ENCODE measurements around the gene IL1RAPL1.

Gene IL1RAPL1

DNA sequence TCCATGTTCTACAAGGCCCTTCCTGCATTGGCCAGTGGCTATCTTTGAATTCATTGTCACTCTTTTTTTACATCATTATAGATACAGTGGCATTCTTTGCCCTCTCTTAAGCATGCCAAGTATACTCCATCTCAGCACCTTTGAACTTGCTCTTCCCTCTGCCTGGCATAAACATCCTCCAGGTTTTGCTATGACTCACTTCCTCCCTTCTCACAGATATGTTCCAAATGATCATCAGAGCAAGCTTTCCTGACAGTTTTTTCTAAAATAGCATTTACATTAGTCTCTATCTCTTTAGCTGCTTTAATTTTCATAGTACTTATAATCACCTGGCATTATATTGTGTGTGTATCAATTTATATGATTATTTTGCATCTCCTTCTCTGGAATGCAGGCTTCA is 1074.9 kb downstream of the IL1RAPL1 start:
- TF ChIP-seq, protein P1, sequence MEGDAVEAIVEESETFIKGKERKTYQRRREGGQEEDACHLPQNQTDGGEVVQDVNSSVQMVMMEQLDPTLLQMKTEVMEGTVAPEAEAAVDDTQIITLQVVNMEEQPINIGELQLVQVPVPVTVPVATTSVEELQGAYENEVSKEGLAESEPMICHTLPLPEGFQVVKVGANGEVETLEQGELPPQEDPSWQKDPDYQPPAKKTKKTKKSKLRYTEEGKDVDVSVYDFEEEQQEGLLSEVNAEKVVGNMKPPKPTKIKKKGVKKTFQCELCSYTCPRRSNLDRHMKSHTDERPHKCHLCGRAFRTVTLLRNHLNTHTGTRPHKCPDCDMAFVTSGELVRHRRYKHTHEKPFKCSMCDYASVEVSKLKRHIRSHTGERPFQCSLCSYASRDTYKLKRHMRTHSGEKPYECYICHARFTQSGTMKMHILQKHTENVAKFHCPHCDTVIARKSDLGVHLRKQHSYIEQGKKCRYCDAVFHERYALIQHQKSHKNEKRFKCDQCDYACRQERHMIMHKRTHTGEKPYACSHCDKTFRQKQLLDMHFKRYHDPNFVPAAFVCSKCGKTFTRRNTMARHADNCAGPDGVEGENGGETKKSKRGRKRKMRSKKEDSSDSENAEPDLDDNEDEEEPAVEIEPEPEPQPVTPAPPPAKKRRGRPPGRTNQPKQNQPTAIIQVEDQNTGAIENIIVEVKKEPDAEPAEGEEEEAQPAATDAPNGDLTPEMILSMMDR (conservative IDR thresholded peaks at IDR 0.05; ENCODE audit: low read length): no peak
- DNase-seq (ENCODE audit: low read depth): peak; percentile 41
- H3K4me3 ChIP-seq (ENCODE audit: low read length): no peak overlapping the region

- DNase-seq (ENCODE audit: low read depth): peak; percentile 86
- H3K4me3 ChIP-seq (ENCODE audit: low read length): no peak overlapping the region
- TF ChIP-seq, protein P1 (conservative IDR thresholded peaks at IDR 0.05; ENCODE audit: low read length): no peak
Observed at GRCh38 chrX:29662759-29663503, 1075.7 kb downstream of the IL1RAPL1 start.

GRCh38 chrX:29665532-29665931 is 1078.3 kb downstream of the IL1RAPL1 start:
- TF ChIP-seq, protein P1 (conservative IDR thresholded peaks at IDR 0.05; ENCODE audit: low read length): no peak
- DNase-seq (ENCODE audit: low read depth): no peak
- no peak overlapping the region for H3K4me3 ChIP-seq (ENCODE audit: low read length)

- no peak overlapping the region for H3K4me3 ChIP-seq (ENCODE audit: low read length)
- TF ChIP-seq, protein P1 (conservative IDR thresholded peaks at IDR 0.05; ENCODE audit: low read length): no peak
- peak; percentile 52 for DNase-seq (ENCODE audit: low read depth)
Observed at GRCh38 chrX:29666366-29666765, 1079.1 kb downstream of the IL1RAPL1 start.

GRCh38 chrX:29671421-29671820 is 1084.2 kb downstream of the IL1RAPL1 start:
- H3K4me3 ChIP-seq (ENCODE audit: low read length): no peak overlapping the region
- TF ChIP-seq, protein P1 (conservative IDR thresholded peaks at IDR 0.05; ENCODE audit: low read length): no peak
- peak; percentile 34 for DNase-seq (ENCODE audit: low read depth)

DNA sequence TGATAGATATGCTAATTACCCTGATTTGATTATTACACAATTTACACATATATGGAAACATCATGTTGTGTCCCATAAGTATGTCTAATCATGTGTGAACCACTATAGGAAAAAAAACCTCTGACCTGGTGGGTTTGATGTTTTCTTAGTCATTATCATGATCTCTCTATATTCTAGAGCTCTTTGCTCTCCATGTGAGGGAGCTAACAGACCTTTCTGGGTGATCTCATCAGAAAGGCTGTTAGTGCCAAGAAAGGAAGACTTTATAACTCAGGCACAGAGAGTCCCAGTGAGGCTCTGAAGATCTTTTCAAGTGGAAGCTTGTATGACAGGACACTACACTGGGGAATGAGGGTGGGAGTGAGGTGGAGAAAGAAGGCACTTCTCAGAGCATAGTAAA is 1100.4 kb downstream of the IL1RAPL1 start:
- TF ChIP-seq, protein P1 (conservative IDR thresholded peaks at IDR 0.05; ENCODE audit: low read length): peak; percentile 21
- peak; percentile 21 for DNase-seq (ENCODE audit: low read depth)
- H3K4me3 ChIP-seq (ENCODE audit: low read length): no peak overlapping the region

GRCh38 chrX:29690061-29690460 is 1102.8 kb downstream of the IL1RAPL1 start:
- TF ChIP-seq, protein P1 (conservative IDR thresholded peaks at IDR 0.05; ENCODE audit: low read length): no peak
- DNase-seq (ENCODE audit: low read depth): peak; percentile 46
- no peak overlapping the region for H3K4me3 ChIP-seq (ENCODE audit: low read length)

All from AG10803 (cell line).